Measurements from ENCODE around the gene PIGBOS1.
A peak's percentile ranks its signal among the peaks of the same experiment; 100 is the strongest.
"Not testable (repeated sequence)": the region's sequence is repeated elsewhere in the genome, so short reads cannot be mapped to it uniquely, and the experiment has no call there.

The PIGBOS1 gene, protein sequence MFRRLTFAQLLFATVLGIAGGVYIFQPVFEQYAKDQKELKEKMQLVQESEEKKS

DNA sequence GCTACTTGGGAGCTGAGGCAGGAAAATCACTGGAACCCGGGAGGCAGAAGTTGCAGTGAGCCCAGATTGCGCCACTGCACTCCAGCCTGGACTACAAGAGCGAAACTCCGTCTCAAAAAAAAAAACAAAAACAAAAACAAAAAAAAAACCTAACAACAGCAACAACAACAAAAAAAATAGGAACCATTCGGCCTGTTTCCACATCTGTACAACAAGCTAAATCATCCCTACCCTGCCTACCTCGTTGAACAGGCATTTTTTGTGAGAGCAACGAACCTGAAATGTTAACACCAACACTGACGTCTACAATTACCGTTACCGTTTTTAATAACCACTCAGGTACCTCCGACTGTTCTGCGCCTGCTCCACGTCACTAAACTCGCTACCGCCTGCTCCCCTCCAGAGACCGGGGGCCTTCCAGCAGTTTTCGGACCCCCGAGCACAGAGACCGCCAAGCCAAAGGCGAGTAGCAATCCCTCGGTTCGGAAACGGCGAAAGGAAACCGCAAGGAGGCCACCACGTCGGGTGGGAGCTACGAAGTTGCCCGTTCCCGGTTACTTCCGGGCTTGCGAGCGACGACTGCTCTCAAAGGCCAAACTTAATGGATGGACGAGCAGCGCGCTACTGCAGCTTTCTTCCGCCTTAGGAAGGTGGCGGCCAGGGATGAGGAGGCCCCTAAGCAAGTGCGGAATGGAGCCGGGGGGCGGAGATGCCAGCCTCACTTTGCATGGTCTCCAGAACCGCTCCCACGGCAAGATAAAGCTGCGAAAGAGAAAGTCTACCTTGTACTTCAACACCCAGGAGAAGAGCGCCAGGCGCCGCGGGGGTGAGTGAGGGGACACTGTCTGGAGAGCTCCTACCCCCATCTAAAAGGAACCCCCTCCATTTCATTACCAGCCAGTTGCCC lies at the start of gene PIGBOS1, which contains the start of gene PIGB:
Gene PIGBOS1, minus strand, starts transcription at position 536 of the 907 bp plus-strand sequence. CDS start 1,331 bp downstream, outside the sequence.
Gene PIGB, plus strand, starts transcription at position 635 of the 907 bp plus-strand sequence. Its CDS starts 29 bp downstream, at position 664.
- peak; percentile 59 to 64 (median 61) for DNase-seq (ENCODE audit: low read depth in 2 of 3, low spot score in 2 of 3)

- no peak for DNase-seq (ENCODE audit: low read depth in 2 of 3, low spot score in 2 of 3)
Measured at GRCh38 chr15:55366981-55367380, 48.1 kb upstream of the PIGBOS1 start.

DNA sequence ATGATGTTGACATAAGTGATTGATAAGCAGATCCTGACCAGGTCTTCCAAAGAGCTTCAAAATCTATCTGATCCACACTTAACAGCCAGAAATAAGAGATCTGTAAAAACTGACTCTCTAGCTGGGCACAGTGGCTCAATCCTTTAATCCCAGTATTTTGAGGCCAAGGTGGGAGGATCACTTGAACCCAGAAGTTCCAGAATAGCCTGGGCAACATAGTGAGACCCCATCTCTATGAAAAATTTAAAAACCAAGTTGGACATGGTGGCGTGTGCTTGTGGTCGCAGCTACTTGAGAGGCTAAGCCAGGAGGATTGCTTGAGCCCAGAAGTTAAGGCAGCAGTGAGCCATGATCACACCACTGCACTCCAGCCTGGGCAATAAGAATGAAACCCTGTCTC lies 43.7 kb upstream of the PIGBOS1 start:
- no peak for DNase-seq (ENCODE audit: low read depth in 2 of 3, low spot score in 2 of 3)

DNA sequence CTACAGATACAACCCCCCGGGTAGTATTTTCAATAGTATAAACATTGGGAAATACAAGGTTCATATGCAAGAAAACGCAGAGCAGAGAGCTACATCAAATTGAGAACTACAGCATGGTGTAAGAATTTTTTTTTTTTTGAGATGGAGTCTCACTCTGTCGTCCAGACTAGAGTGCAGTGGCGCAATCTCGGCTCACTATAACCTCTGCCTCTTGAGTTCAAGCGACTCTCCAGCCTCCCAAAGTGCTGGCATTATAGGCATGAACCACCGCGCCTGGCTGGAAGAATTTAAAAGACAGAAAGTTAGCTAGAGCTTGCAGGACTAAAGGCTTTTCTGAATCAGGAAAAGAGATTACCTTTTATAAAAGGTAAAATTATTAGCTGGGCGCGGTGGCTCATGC lies 42.1 kb upstream of the PIGBOS1 start:
- DNase-seq (ENCODE audit: low read depth in 2 of 3, low spot score in 2 of 3): no peak

- no peak for DNase-seq (ENCODE audit: low read depth in 2 of 3, low spot score in 2 of 3)
Measured at GRCh38 chr15:55360256-55360655, 41.3 kb upstream of the PIGBOS1 start.

DNA sequence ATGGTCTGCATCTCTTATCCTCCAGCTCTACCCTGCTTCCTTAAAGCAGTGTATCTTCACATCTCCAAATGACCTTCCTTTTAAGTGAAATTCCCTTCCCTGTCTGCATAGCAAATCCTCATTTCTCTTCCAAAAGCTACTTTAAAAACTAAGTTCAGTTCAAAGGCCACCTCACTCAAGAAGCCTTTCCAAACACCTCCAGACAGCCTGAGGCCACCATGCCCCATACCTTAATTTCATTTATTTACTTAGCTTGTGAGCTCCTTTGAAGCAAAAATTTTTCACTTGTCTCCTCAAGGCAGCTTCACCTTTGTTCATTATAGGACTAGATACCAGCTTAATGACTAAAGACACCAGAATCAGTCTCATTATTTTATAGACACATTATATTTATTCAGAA lies 39.5 kb upstream of the PIGBOS1 start:
- DNase-seq (ENCODE audit: low read depth in 2 of 3, low spot score in 2 of 3): no peak

- DNase-seq (ENCODE audit: low read depth in 2 of 3, low spot score in 2 of 3): no peak
Measured at GRCh38 chr15:55357774-55358173, 38.9 kb upstream of the PIGBOS1 start.

- no peak for DNase-seq (ENCODE audit: low read depth in 2 of 3, low spot score in 2 of 3)
Measured at GRCh38 chr15:55356985-55357585, 38.2 kb upstream of the PIGBOS1 start.

GRCh38 chr15:55353025-55353424 lies 34.1 kb upstream of the PIGBOS1 start:
- no peak for DNase-seq (ENCODE audit: low read depth in 2 of 3, low spot score in 2 of 3)

- no peak for DNase-seq (ENCODE audit: low read depth in 2 of 3, low spot score in 2 of 3)
Measured at GRCh38 chr15:55349282-55349681, 30.4 kb upstream of the PIGBOS1 start.

DNA sequence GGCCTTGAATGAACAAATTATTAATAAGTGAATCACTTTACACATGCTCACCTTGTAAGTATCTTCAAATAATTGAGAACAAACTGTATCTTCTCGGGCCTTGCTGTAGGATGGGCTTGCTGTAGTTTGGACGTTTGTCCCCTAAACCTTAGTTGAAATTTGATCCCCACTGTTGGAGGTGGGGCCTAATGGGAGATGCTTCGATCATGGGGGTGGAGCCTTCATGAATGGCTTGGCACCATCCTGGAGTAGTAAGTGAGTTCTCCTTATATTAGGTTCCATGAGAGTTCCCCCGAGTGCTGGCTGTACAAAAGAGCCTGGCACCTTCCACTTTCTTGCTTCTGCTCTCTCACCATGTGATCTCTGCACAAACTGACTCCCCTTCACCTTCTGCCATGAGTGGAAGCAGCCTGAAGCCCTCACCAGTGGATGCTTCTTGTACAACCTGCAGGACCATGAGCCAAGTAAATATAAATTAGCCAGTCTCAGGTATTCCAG lies 29.4 kb upstream of the PIGBOS1 start:
- no peak for DNase-seq (ENCODE audit: low read depth in 2 of 3, low spot score in 2 of 3)

DNA sequence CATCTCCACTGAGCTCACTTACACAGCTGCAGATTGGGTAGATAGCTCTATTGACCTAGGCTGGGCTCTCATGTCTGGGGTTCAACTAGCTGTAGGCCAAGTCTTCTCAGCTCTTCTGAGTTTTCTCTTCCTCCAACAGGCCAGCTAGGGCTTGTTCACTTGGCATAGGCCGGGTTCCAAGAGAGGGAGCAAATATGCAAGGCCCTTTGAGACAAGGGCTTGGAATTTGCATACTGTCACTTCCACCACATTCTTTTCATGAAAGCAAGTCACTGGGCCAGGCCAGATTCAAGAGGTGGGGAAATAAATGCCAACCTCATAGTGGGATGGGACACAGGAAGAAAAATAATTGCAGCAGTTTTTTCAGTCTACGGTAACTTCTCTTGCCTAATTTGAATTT lies 25.3 kb upstream of the PIGBOS1 start:
- no peak for DNase-seq (ENCODE audit: low read depth in 2 of 3, low spot score in 2 of 3)

DNA sequence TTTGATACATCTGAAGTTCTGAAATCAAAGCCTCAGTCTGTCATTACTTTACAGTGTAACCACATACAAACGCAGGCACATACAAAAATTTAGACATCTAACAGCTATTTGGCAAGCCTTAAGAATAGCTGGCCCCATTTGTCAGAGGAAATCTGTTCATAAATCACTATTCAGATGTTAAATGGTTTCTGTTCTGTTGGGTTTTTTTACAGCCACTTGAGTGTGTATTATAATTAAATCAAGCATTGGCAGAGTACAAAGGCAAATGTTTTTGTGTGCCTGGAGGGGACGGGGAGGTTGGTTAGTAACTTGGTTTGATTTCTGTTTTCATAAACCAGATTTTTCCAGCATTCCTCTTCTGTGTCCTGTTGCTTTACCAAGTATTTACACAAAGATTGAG lies 24.2 kb upstream of the PIGBOS1 start:
- no peak for DNase-seq (ENCODE audit: low read depth in 2 of 3, low spot score in 2 of 3)

DNA sequence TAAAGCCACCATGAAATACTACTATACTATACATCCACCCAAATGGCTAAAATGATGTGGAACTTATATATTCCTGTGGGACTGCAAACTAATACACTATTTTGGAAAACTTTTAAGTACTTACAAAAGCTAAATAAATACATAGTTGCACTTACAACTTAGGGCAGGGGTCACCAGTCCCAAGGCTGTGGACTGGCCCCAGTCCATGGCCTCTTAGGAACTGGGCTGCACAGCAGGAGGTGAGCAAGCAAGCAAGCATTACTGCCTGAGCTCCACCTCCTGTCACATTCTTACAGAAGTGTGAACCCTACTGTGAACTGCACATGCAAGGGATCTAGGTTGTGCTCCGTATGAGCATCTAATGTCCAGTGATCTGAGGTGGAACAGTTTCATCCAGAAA lies 18.2 kb upstream of the PIGBOS1 start:
- no peak for DNase-seq (ENCODE audit: low read depth in 2 of 3, low spot score in 2 of 3)

DNA sequence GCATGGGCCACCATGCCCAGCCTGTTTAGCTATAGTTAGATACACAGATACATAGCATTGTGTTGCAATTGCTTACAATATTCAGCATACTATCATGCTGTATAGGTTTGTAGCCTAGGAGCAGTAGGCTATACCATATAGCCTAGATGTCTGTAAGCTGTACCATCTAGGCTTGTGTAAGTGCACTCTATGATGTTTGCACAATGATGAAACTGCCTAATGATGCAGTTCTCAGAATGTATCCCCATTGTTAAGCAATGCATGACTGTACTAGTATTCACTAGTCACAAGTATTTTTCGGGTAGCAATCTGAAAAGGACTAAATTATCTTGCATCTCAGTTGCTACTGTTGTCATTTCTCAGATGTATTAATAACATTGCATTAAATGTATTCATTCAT lies 16.1 kb upstream of the PIGBOS1 start:
- DNase-seq (ENCODE audit: low read depth in 2 of 3, low spot score in 2 of 3): no peak

GRCh38 chr15:55334371-55334770 lies 15.4 kb upstream of the PIGBOS1 start:
- no peak for DNase-seq (ENCODE audit: low read depth in 2 of 3, low spot score in 2 of 3)

GRCh38 chr15:55327387-55327786 lies 8.5 kb upstream of the PIGBOS1 start:
- DNase-seq (ENCODE audit: low read depth in 2 of 3, low spot score in 2 of 3): no peak

- no peak for DNase-seq (ENCODE audit: low read depth in 2 of 3, low spot score in 2 of 3)
Measured at GRCh38 chr15:55322467-55322866, 3.5 kb upstream of the PIGBOS1 start.

- DNase-seq (ENCODE audit: low read depth in 2 of 3, low spot score in 2 of 3): no peak
Measured at GRCh38 chr15:55320963-55321362, 2.0 kb upstream of the PIGBOS1 start.

DNA sequence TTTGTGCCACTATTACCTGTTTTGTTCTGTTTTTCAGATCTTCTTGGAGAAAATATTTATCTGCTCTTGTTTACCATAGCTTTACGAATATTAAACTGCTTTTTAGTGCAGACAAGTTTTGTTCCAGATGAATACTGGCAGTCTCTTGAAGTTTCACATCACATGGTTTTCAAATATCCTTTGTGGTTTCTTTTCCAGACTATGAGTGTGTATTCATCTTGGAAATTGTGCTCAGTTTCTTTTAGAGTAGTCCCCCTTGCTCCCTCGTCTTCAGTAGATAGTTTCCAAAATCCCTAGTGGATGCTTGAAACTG lies 1.3 kb upstream of the PIGBOS1 start:
- no peak for DNase-seq (ENCODE audit: low read depth in 2 of 3, low spot score in 2 of 3)

DNA sequence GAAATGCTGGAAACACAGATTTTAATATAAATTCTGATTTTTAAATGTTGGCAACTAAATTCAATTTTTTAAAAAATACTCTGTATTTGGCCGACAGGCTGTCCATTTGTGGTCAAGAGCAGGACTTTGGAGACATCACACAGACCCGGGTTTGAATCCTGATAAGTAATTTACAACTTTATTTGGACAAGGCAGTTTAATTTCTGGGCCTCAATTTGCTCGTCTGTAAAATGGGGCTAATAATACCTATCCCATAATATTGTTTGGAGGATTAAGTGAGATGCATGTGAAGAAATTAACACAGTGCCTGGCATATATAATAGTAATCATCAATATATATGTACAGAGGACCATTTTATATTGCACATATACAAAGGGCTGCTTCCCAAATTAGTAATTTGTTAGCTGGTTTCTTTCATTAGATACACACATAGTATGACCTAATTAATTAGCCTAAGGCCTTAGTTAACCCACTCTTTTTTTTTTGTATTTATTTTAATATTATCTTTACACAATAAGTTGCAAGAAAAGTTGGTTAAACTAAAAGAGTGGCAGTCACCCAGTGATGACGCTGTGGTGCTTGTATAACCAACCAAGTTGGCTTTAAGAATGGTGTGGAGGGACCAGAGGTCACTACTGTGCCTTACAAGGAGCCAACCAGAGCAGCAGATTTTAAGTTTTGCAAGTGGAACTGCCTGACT lies 764 bp upstream of the PIGBOS1 start:
- DNase-seq (ENCODE audit: low read depth in 2 of 3, low spot score in 2 of 3): no peak

- DNase-seq (ENCODE audit: low read depth in 2 of 3, low spot score in 2 of 3): not testable (repeated sequence)
Measured at GRCh38 chr15:55302801-55303200, 16.1 kb downstream of the PIGBOS1 start.
